ENCODE measurements around the gene DNAJC15.

The DNAJC15 gene

DNA sequence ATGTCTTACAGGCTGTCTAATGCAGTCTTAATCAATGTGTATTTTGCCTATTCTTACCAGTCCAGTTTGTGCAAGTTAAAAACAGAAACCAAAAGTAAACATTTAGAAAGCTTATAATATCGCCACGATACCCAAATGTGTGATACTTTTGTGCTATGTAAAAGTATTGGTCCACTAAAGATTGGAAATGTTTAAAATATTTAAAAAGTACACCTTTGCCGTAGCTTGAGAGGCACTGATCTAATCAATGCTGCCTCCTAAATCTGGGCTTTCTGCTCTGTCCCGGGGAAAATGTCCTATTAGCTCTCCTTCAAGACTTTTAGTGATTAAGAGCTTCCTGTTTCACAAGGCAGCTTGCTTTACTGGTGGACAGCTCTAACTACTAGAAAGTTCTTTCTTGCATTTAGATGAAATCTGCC, 64.7 kb downstream of the DNAJC15 start:
- Histone ChIP-seq H2BK12ac (ENCODE audit: low read length) (no peak overlapping the region), H3K27ac (ENCODE audit: low read depth, low read length) (no peak overlapping the region), H2BK120ac (ENCODE audit: insufficient read depth, low read length, poor library complexity) (no peak overlapping the region), H2BK5ac (ENCODE audit: low read depth, low read length, poor library complexity) (no peak overlapping the region), H3K9ac (ENCODE audit: low read length) (no peak overlapping the region), H3K36me3 (ENCODE audit: control insufficient read depth in 1 of 2, insufficient read depth in 2 of 2, low read length in 2 of 2) (peaks cover 9 to 13% of the 10 kb centered on the region in 2 experiments), H3K4me3 (ENCODE audit: low read depth, low read length) (no peak overlapping the region), H4K91ac (ENCODE audit: low read depth, low read length) (no peak overlapping the region), H3K4me1 (ENCODE audit: control insufficient read depth in 1 of 2, insufficient read depth in 2 of 2, low read length in 2 of 2) (peaks cover 0 to 2% of the 10 kb centered on the region in 2 experiments), H3K9me3 (ENCODE audit: insufficient read depth, low read depth, low read length) (no peaks in the 10 kb centered on the region), H2AK5ac (ENCODE audit: low read length) (no peak overlapping the region), H3K18ac (ENCODE audit: low read length) (no peak overlapping the region), H3K4ac (ENCODE audit: low read depth, low read length) (no peak overlapping the region), H3K4me2 (ENCODE audit: low read length) (no peak overlapping the region), H2AFZ (ENCODE audit: insufficient read depth, low read length, poor library complexity) (no peak overlapping the region), H3K79me2 (ENCODE audit: control insufficient read depth, insufficient read depth, low read length, poor library complexity) (no peaks in the 10 kb centered on the region), H3K14ac (ENCODE audit: low read length) (no peak overlapping the region), H3K27me3 (ENCODE audit: insufficient read depth, low read length) (no peaks in the 10 kb centered on the region), H3K79me1 (ENCODE audit: low read length) (peaks cover 2% of the 10 kb centered on the region), H3K23ac (ENCODE audit: low read length) (no peak overlapping the region), H4K12ac (ENCODE audit: low read depth, low read length) (no peak overlapping the region), H4K8ac (ENCODE audit: low read depth, low read length) (no peak overlapping the region)
- no peak for DNase-seq
- WGBS (ENCODE audit: extremely low coverage, insufficient coverage, insufficient read length): no CpG with 5 or more reads among the region's 4 CpGs

DNA sequence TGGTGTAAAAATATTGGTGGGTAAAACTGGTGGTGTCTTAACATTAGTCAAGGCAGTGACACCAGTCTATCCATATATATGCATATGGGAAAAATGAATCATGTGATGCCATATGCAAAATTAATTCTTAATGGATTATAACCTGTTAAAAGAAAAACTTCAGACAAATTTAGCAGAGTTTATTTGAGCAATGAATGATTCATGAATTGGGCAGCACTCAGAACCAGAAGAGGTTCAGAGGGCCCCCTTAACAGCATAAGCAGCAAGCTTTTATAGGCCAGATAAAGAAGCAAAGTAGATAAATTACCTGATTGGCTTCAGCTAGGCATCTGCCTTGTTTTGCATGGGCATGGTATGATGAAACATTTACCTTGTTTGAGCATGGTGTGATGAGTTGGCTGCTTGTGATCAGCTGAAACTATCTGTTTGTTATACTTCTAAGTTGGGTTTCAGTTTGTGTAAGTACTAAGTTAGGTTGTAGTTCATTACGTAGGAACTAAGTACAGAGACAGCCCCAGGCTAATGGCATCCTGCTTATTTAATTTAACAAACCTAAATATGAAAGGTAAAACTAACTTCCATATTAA, 66.6 kb downstream of the DNAJC15 start:
- no CpG with 5 or more reads among the region's 1 CpG for WGBS (ENCODE audit: extremely low coverage, insufficient coverage, insufficient read length)
- H3K4me2 ChIP-seq (ENCODE audit: low read length): no peak overlapping the region

DNA sequence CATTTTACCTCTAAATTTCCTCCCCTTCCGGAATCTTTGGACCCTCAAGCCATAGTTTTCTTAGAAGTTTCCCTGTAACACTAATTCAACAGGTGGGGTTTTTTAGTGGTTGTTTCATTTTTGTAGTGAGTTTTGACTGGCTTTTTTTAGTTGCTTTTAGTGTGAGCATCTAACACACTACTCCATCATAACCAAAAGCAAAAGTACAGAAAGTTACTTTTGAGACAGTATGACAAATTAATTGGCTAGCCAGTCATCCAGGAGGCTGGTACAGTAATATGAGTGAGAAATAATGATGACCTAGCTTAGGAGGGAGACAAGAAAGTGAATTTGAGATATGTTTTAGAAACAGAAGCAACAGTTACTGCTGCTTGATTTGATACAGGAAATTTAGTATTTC, 71.5 kb downstream of the DNAJC15 start:
- no peak overlapping the region for H3K14ac ChIP-seq (ENCODE audit: low read length)
- H4K91ac ChIP-seq (ENCODE audit: low read depth, low read length): no peak overlapping the region
- no peaks in the 10 kb centered on the region for H3K9me3 ChIP-seq (ENCODE audit: insufficient read depth, low read depth, low read length)
- H3K9ac ChIP-seq (ENCODE audit: low read length): no peak overlapping the region
- H3K23ac ChIP-seq (ENCODE audit: low read length): no peak overlapping the region
- H3K4ac ChIP-seq (ENCODE audit: low read depth, low read length): no peak overlapping the region
- H2AFZ ChIP-seq (ENCODE audit: insufficient read depth, low read length, poor library complexity): no peak overlapping the region
- peaks cover 1% of the 10 kb centered on the region for H3K79me2 ChIP-seq (ENCODE audit: control insufficient read depth, insufficient read depth, low read length, poor library complexity)
- no peak overlapping the region for H3K4me3 ChIP-seq (ENCODE audit: low read depth, low read length)
- peaks cover 8 to 9% of the 10 kb centered on the region in 2 experiments for H3K36me3 ChIP-seq (ENCODE audit: control insufficient read depth in 1 of 2, insufficient read depth in 2 of 2, low read length in 2 of 2)
- no CpG with 5 or more reads among the region's 1 CpG for WGBS (ENCODE audit: extremely low coverage, insufficient coverage, insufficient read length)
- H3K27ac ChIP-seq (ENCODE audit: low read depth, low read length): no peak overlapping the region
- H4K8ac ChIP-seq (ENCODE audit: low read depth, low read length): no peak overlapping the region
- no peak overlapping the region for H2AK5ac ChIP-seq (ENCODE audit: low read length)
- H3K79me1 ChIP-seq (ENCODE audit: low read length): peaks cover 2% of the 10 kb centered on the region
- H2BK120ac ChIP-seq (ENCODE audit: insufficient read depth, low read length, poor library complexity): no peak overlapping the region
- H3K4me1 ChIP-seq (ENCODE audit: control insufficient read depth in 1 of 2, insufficient read depth in 2 of 2, low read length in 2 of 2): no peaks in the 10 kb centered on the region
- no peak overlapping the region for H2BK12ac ChIP-seq (ENCODE audit: low read length)
- no peak overlapping the region for H2BK5ac ChIP-seq (ENCODE audit: low read depth, low read length, poor library complexity)
- DNase-seq: no peak
- H3K18ac ChIP-seq (ENCODE audit: low read length): no peak overlapping the region
- no peak overlapping the region for H4K12ac ChIP-seq (ENCODE audit: low read depth, low read length)
- H3K27me3 ChIP-seq (ENCODE audit: insufficient read depth, low read length): no peaks in the 10 kb centered on the region
- no peak overlapping the region for H3K4me2 ChIP-seq (ENCODE audit: low read length)

More for the DNA sequence above, 66.6 kb downstream of the DNAJC15 start:
- no peaks in the 10 kb centered on the region for H3K27me3 ChIP-seq (ENCODE audit: insufficient read depth, low read length)
- no peak overlapping the region for H3K14ac ChIP-seq (ENCODE audit: low read length)
- no peak overlapping the region for H4K8ac ChIP-seq (ENCODE audit: low read depth, low read length)
- H4K12ac ChIP-seq (ENCODE audit: low read depth, low read length): no peak overlapping the region
- peaks cover 0 to 2% of the 10 kb centered on the region in 2 experiments for H3K4me1 ChIP-seq (ENCODE audit: control insufficient read depth in 1 of 2, insufficient read depth in 2 of 2, low read length in 2 of 2)
- H2BK120ac ChIP-seq (ENCODE audit: insufficient read depth, low read length, poor library complexity): no peak overlapping the region
- no peaks in the 10 kb centered on the region for H3K79me2 ChIP-seq (ENCODE audit: control insufficient read depth, insufficient read depth, low read length, poor library complexity)
- no peak overlapping the region for H4K91ac ChIP-seq (ENCODE audit: low read depth, low read length)
- H3K18ac ChIP-seq (ENCODE audit: low read length): no peak overlapping the region
- no peak overlapping the region for H2AK5ac ChIP-seq (ENCODE audit: low read length)
- peaks cover 2% of the 10 kb centered on the region for H3K79me1 ChIP-seq (ENCODE audit: low read length)
- peaks cover 12 to 13% of the 10 kb centered on the region in 2 experiments for H3K36me3 ChIP-seq (ENCODE audit: control insufficient read depth in 1 of 2, insufficient read depth in 2 of 2, low read length in 2 of 2)
- H3K4ac ChIP-seq (ENCODE audit: low read depth, low read length): no peak overlapping the region
- H3K27ac ChIP-seq (ENCODE audit: low read depth, low read length): no peak overlapping the region
- H3K23ac ChIP-seq (ENCODE audit: low read length): no peak overlapping the region
- no peak overlapping the region for H3K4me3 ChIP-seq (ENCODE audit: low read depth, low read length)
- H3K9me3 ChIP-seq (ENCODE audit: insufficient read depth, low read depth, low read length): no peaks in the 10 kb centered on the region
- no peak overlapping the region for H2BK5ac ChIP-seq (ENCODE audit: low read depth, low read length, poor library complexity)
- no peak overlapping the region for H2BK12ac ChIP-seq (ENCODE audit: low read length)
- no peak overlapping the region for H2AFZ ChIP-seq (ENCODE audit: insufficient read depth, low read length, poor library complexity)
- H3K9ac ChIP-seq (ENCODE audit: low read length): no peak overlapping the region
- DNase-seq: no peak

GRCh38 chr13:43095771-43096719, 72.7 kb downstream of the DNAJC15 start:
- no peak overlapping the region for H4K12ac ChIP-seq (ENCODE audit: low read depth, low read length)
- H3K14ac ChIP-seq (ENCODE audit: low read length): no peak overlapping the region
- H3K27ac ChIP-seq (ENCODE audit: low read depth, low read length): no peak overlapping the region
- no peak overlapping the region for H3K4me2 ChIP-seq (ENCODE audit: low read length)
- H3K79me2 ChIP-seq (ENCODE audit: control insufficient read depth, insufficient read depth, low read length, poor library complexity): peaks cover 3% of the 10 kb centered on the region
- H3K9ac ChIP-seq (ENCODE audit: low read length): no peak overlapping the region
- H3K18ac ChIP-seq (ENCODE audit: low read length): no peak overlapping the region
- no peak overlapping the region for H4K91ac ChIP-seq (ENCODE audit: low read depth, low read length)
- no peaks in the 10 kb centered on the region for H3K9me3 ChIP-seq (ENCODE audit: insufficient read depth, low read depth, low read length)
- no peak overlapping the region for H4K8ac ChIP-seq (ENCODE audit: low read depth, low read length)
- H3K36me3 ChIP-seq (ENCODE audit: control insufficient read depth in 1 of 2, insufficient read depth in 2 of 2, low read length in 2 of 2): peaks cover 6 to 9% of the 10 kb centered on the region in 2 experiments
- no peak overlapping the region for H3K4ac ChIP-seq (ENCODE audit: low read depth, low read length)
- H2BK120ac ChIP-seq (ENCODE audit: insufficient read depth, low read length, poor library complexity): no peak overlapping the region
- H3K23ac ChIP-seq (ENCODE audit: low read length): no peak overlapping the region
- no peak overlapping the region for H2AK5ac ChIP-seq (ENCODE audit: low read length)
- no peaks in the 10 kb centered on the region for H3K4me1 ChIP-seq (ENCODE audit: control insufficient read depth in 1 of 2, insufficient read depth in 2 of 2, low read length in 2 of 2)
- DNase-seq: no peak
- peaks cover 2% of the 10 kb centered on the region for H3K79me1 ChIP-seq (ENCODE audit: low read length)
- no peak overlapping the region for H2BK12ac ChIP-seq (ENCODE audit: low read length)
- H3K27me3 ChIP-seq (ENCODE audit: insufficient read depth, low read length): no peaks in the 10 kb centered on the region
- H3K4me3 ChIP-seq (ENCODE audit: low read depth, low read length): no peak overlapping the region
- WGBS (ENCODE audit: extremely low coverage, insufficient coverage, insufficient read length): 100% methylated on average over 1 of the region's 2 CpGs
- H2AFZ ChIP-seq (ENCODE audit: insufficient read depth, low read length, poor library complexity): no peak overlapping the region
- no peak overlapping the region for H2BK5ac ChIP-seq (ENCODE audit: low read depth, low read length, poor library complexity)

All from trophoblast cell (in vitro differentiated cells and primary cell).